ENCODE results near the gene ZFP92.

The ZFP92 gene

GRCh38 chrX:153455571-153455970, 44.3 kb downstream of the ZFP92 start:
- H3K9ac ChIP-seq (ENCODE audit: low read depth, low read length): no peak overlapping the region
- H3K27me3 ChIP-seq (ENCODE audit: insufficient read depth, low read length): no peaks in the 10 kb centered on the region
- no peaks in the 10 kb centered on the region for H3K9me3 ChIP-seq (ENCODE audit: insufficient read depth, low read depth, low read length)
- no peaks in the 10 kb centered on the region for H3K4me1 ChIP-seq (ENCODE audit: insufficient read depth, low read length)
- H3K36me3 ChIP-seq (ENCODE audit: insufficient read depth, low read depth, low read length): peaks cover 5% of the 10 kb centered on the region
- no peak overlapping the region for H3K27ac ChIP-seq (ENCODE audit: low read length)
- H3K4me3 ChIP-seq (ENCODE audit: low read length): no peak overlapping the region

DNA sequence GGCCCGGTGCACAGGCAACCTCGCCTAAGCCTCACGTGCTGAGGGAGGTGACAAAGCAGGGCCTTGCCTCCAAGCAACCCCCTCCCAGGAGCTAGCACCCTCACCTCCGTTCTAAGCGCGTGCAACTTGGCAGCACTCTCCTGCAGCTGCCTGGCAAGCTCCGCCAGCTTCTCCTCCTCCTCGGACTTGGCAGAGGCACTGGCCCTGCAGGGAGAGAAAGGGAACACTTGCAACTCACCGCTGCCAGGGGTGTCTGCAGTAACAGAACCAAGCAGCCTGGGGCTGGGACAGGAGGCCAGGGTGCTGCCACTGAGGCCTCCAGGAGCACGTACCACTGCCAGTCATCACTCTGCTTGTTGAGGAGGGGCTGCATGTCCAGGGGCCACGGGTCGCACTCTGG, 44.9 kb downstream of the ZFP92 start:
- H3K9me3 ChIP-seq (ENCODE audit: insufficient read depth, low read depth, low read length): no peaks in the 10 kb centered on the region
- peaks cover 5% of the 10 kb centered on the region for H3K36me3 ChIP-seq (ENCODE audit: insufficient read depth, low read depth, low read length)
- no peak overlapping the region for H3K27ac ChIP-seq (ENCODE audit: low read length)
- no peaks in the 10 kb centered on the region for H3K4me1 ChIP-seq (ENCODE audit: insufficient read depth, low read length)
- H3K27me3 ChIP-seq (ENCODE audit: insufficient read depth, low read length): no peaks in the 10 kb centered on the region
- no peak overlapping the region for H3K9ac ChIP-seq (ENCODE audit: low read depth, low read length)
- H3K4me3 ChIP-seq (ENCODE audit: low read length): no peak overlapping the region

- no peaks in the 10 kb centered on the region for H3K4me1 ChIP-seq (ENCODE audit: insufficient read depth, low read length)
- peaks cover 5% of the 10 kb centered on the region for H3K36me3 ChIP-seq (ENCODE audit: insufficient read depth, low read depth, low read length)
- no peaks in the 10 kb centered on the region for H3K9me3 ChIP-seq (ENCODE audit: insufficient read depth, low read depth, low read length)
- H3K27me3 ChIP-seq (ENCODE audit: insufficient read depth, low read length): no peaks in the 10 kb centered on the region
- no peak overlapping the region for H3K4me3 ChIP-seq (ENCODE audit: low read length)
- no peak overlapping the region for H3K27ac ChIP-seq (ENCODE audit: low read length)
- no peak overlapping the region for H3K9ac ChIP-seq (ENCODE audit: low read depth, low read length)
Observed at GRCh38 chrX:153456704-153457103, 45.4 kb downstream of the ZFP92 start.

DNA sequence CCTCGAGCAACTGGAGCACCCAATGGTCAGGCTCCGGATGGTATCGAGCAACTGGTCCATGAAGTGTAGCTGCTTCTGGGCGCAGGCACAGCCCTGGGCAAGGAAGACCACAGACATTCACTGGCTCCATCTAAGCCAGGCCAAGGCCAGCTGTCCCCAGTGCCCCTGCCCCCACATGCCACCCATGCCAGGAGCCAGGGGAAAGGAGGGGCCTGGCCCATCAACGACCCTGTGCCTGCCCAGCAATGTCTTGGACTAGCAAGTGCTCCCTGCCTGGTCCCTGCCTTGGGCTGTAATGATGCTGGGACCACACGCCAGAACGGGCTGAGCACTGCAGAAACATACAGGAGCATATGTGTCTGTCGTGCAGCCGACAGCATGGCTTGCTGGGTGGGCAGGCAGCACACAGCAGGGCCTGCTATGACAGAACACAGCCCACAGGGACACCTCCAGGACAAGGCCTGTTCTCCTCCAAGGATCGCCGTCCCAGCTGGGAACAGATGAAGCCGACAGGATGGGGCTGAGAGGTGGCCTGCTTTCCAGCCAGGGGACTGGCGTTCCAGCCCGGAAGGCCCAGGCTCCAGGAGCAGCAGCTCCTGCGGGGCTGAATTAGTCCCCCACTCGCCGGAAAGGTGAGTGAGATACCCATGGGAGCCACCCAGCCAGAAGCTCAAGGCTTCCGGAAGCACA, 46.0 kb downstream of the ZFP92 start:
- Histone ChIP-seq H3K4me3 (ENCODE audit: low read length) (no peak overlapping the region), H3K27ac (ENCODE audit: low read length) (no peak overlapping the region), H3K9me3 (ENCODE audit: insufficient read depth, low read depth, low read length) (no peaks in the 10 kb centered on the region), H3K36me3 (ENCODE audit: insufficient read depth, low read depth, low read length) (peaks cover under 1% of the 10 kb centered on the region), H3K4me1 (ENCODE audit: insufficient read depth, low read length) (no peaks in the 10 kb centered on the region), H3K27me3 (ENCODE audit: insufficient read depth, low read length) (no peaks in the 10 kb centered on the region), H3K9ac (ENCODE audit: low read depth, low read length) (no peak overlapping the region)

- no peaks in the 10 kb centered on the region for H3K27me3 ChIP-seq (ENCODE audit: insufficient read depth, low read length)
Observed at GRCh38 chrX:153457827-153458466, 46.7 kb downstream of the ZFP92 start.

GRCh38 chrX:153458476-153458875, 47.2 kb downstream of the ZFP92 start:
- Histone ChIP-seq H3K4me3 (ENCODE audit: low read length) (no peak overlapping the region), H3K27me3 (ENCODE audit: insufficient read depth, low read length) (no peaks in the 10 kb centered on the region), H3K4me1 (ENCODE audit: insufficient read depth, low read length) (no peaks in the 10 kb centered on the region), H3K9me3 (ENCODE audit: insufficient read depth, low read depth, low read length) (no peaks in the 10 kb centered on the region), H3K36me3 (ENCODE audit: insufficient read depth, low read depth, low read length) (no peaks in the 10 kb centered on the region; the same call in 1 of the 2 replicates), H3K27ac (ENCODE audit: low read length) (no peak overlapping the region), H3K9ac (ENCODE audit: low read depth, low read length) (no peak overlapping the region)

More at GRCh38 chrX:153457827-153458466, 46.7 kb downstream of the ZFP92 start:
- H3K9me3 ChIP-seq (ENCODE audit: insufficient read depth, low read depth, low read length): no peaks in the 10 kb centered on the region
- no peak overlapping the region for H3K9ac ChIP-seq (ENCODE audit: low read depth, low read length)
- no peaks in the 10 kb centered on the region; the same call in 1 of the 2 replicates for H3K36me3 ChIP-seq (ENCODE audit: insufficient read depth, low read depth, low read length)
- no peak overlapping the region for H3K4me3 ChIP-seq (ENCODE audit: low read length)
- no peaks in the 10 kb centered on the region for H3K4me1 ChIP-seq (ENCODE audit: insufficient read depth, low read length)
- H3K27ac ChIP-seq (ENCODE audit: low read length): no peak overlapping the region

GRCh38 chrX:153459986-153460385, 48.7 kb downstream of the ZFP92 start:
- Histone ChIP-seq H3K4me3 (ENCODE audit: low read length) (no peak overlapping the region), H3K9ac (ENCODE audit: low read depth, low read length) (no peak overlapping the region), H3K27me3 (ENCODE audit: insufficient read depth, low read length) (no peaks in the 10 kb centered on the region), H3K27ac (ENCODE audit: low read length) (no peak overlapping the region), H3K4me1 (ENCODE audit: insufficient read depth, low read length) (no peaks in the 10 kb centered on the region), H3K9me3 (ENCODE audit: insufficient read depth, low read depth, low read length) (no peaks in the 10 kb centered on the region), H3K36me3 (ENCODE audit: insufficient read depth, low read depth, low read length) (peaks cover 5% of the 10 kb centered on the region)

DNA sequence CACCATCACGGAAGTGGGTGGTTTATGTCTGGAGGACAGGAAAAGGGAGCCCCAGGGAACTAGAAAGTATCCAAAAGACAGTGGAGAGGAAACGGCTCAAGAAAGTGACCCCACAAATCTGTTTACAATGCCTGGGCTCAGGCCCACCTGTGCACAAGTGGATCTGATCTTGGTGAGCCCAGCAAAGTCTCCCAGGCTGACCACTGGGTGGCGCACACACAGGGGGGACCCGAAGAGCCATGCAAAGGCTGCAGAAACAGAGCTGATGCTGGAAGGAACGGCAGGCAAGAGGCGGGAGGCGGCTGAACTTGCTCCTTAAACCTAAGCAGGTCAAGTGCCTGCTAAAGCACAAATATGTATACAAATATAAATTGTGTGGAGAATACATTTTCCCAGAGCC, 49.6 kb downstream of the ZFP92 start:
- Histone ChIP-seq H3K27ac (ENCODE audit: low read length) (no peak overlapping the region), H3K4me1 (ENCODE audit: insufficient read depth, low read length) (no peaks in the 10 kb centered on the region), H3K4me3 (ENCODE audit: low read length) (no peak overlapping the region), H3K27me3 (ENCODE audit: insufficient read depth, low read length) (no peaks in the 10 kb centered on the region), H3K9me3 (ENCODE audit: insufficient read depth, low read depth, low read length) (no peaks in the 10 kb centered on the region), H3K36me3 (ENCODE audit: insufficient read depth, low read depth, low read length) (peaks cover 6% of the 10 kb centered on the region), H3K9ac (ENCODE audit: low read depth, low read length) (no peak overlapping the region)
